Type B pancreatic cell (in vitro differentiated cells): ENCODE measurements around the gene CATSPER1. TPM values are rescaled to one million over a fixed set of nuclear protein-coding genes. Genes with fewer than 3 reads are reported as not detected.

Experiments
- DNase-seq: peaks from one replicate; pipeline ENCODE4 v3.0.0; 2021; ENCODE audit warnings: mixed read lengths; ENCODE audit not compliant: unreplicated experiment; ENCODE audit errors: extremely low spot score
- H3K27ac Mint-ChIP-seq: 2 replicates; pipeline ENCODE4 v1.8.0; 2021; ENCODE audit warnings: mild to moderate bottlenecking, mixed read lengths
- H3K27me3 Mint-ChIP-seq: 2 replicates; pipeline ENCODE4 v1.8.0; 2021; ENCODE audit warnings: mixed read lengths
- H3K36me3 Mint-ChIP-seq: 2 replicates; pipeline ENCODE4 v1.8.0; 2021; ENCODE audit warnings: mixed read lengths
- H3K4me1 Mint-ChIP-seq: one replicate; pipeline ENCODE4 v1.8.0; 2021; ENCODE audit warnings: mixed read lengths; ENCODE audit not compliant: unreplicated experiment
- H3K4me3 Mint-ChIP-seq: 2 replicates; pipeline ENCODE4 v1.8.0; 2021; ENCODE audit warnings: mild to moderate bottlenecking, mixed read lengths
- H3K9me3 Mint-ChIP-seq: 2 replicates; pipeline ENCODE4 v1.8.0; 2021; ENCODE audit warnings: mixed read lengths
- CTCF ChIP-seq: fragments of 200-600 bp; sonication (generic); conservative IDR thresholded peaks from 2 replicates; pipeline ENCODE4 v1.5.0; 2021; ENCODE audit warnings: antibody characterized with exemption, mild to moderate bottlenecking
- total RNA-seq: library from RNA; stranded (reverse); gene quantifications from 2 replicates; pipeline ENCODE4 v1.2.1, GENCODE V29; 2021; ENCODE audit warnings: low replicate concordance

The CATSPER1 gene
- total RNA-seq, 1 donor from 2014 or later: not detected

- DNase-seq: no peak
- Mint-ChIP-seq H3K27me3 (peaks cover 18% of the 10 kb centered on the region), H3K27ac (no peak overlapping the region), H3K4me3 (no peak overlapping the region), H3K9me3 (no peaks in the 10 kb centered on the region), H3K4me1 (no peaks in the 10 kb centered on the region), H3K36me3 (no peaks in the 10 kb centered on the region)
- TF ChIP-seq CTCF: no peak
Observed at GRCh38 chr11:66020618-66021357, 5.5 kb downstream of the CATSPER1 start.

GRCh38 chr11:66020212-66020611, 6.1 kb downstream of the CATSPER1 start:
- no peak overlapping the region for H3K27ac Mint-ChIP-seq
- TF ChIP-seq CTCF: no peak
- DNase-seq: no peak
- H3K4me3 Mint-ChIP-seq: no peak overlapping the region
- H3K27me3 Mint-ChIP-seq: peaks cover 15% of the 10 kb centered on the region
- no peaks in the 10 kb centered on the region for H3K4me1 Mint-ChIP-seq
- H3K9me3 Mint-ChIP-seq: no peaks in the 10 kb centered on the region
- H3K36me3 Mint-ChIP-seq: no peaks in the 10 kb centered on the region

GRCh38 chr11:66017321-66017720, 9.0 kb downstream of the CATSPER1 start:
- Mint-ChIP-seq H3K36me3 (no peaks in the 10 kb centered on the region), H3K4me1 (no peaks in the 10 kb centered on the region), H3K27me3 (no peaks in the 10 kb centered on the region), H3K4me3 (no peak overlapping the region), H3K27ac (no peak overlapping the region), H3K9me3 (no peaks in the 10 kb centered on the region)
- no peak for DNase-seq
- TF ChIP-seq CTCF: no peak

- no peak overlapping the region for H3K27ac Mint-ChIP-seq
Observed at GRCh38 chr11:66016793-66017177, 9.5 kb downstream of the CATSPER1 start.

GRCh38 chr11:66015936-66016792, 10.1 kb downstream of the CATSPER1 start:
- H3K4me3 Mint-ChIP-seq: no peak overlapping the region
- no peaks in the 10 kb centered on the region for H3K4me1 Mint-ChIP-seq
- H3K27me3 Mint-ChIP-seq: peaks cover 3% of the 10 kb centered on the region
- H3K9me3 Mint-ChIP-seq: no peaks in the 10 kb centered on the region
- no peak overlapping the region for H3K27ac Mint-ChIP-seq
- no peaks in the 10 kb centered on the region for H3K36me3 Mint-ChIP-seq
- TF ChIP-seq CTCF: no peak
- DNase-seq: no peak

More at GRCh38 chr11:66016793-66017177, 9.5 kb downstream of the CATSPER1 start:
- no peaks in the 10 kb centered on the region for H3K4me1 Mint-ChIP-seq
- no peak overlapping the region for H3K4me3 Mint-ChIP-seq
- no peak for TF ChIP-seq CTCF
- H3K36me3 Mint-ChIP-seq: no peaks in the 10 kb centered on the region
- H3K27me3 Mint-ChIP-seq: no peaks in the 10 kb centered on the region
- no peak for DNase-seq
- no peaks in the 10 kb centered on the region for H3K9me3 Mint-ChIP-seq
